B cell (primary cell): ENCODE data around the gene ARHGAP30. TPM values are rescaled to one million over a fixed set of nuclear protein-coding genes. Genes with fewer than 3 reads are reported as not detected.
A peak's percentile ranks its signal among the peaks of the same experiment; 100 is the strongest.

ENCODE experiments used
- ATAC-seq: fragments of 200-7000 bp; cut with Tn5 transposase; one replicate; pipeline ENCODE4 v1.10.0; 2021; ENCODE audit warnings: low read depth, mild to moderate bottlenecking, moderate number of reproducible peaks, moderate library complexity
- CTCF ChIA-PET: fragments of 350-600 bp; sonication (Branson Sonifier 250); formaldehyde crosslinking; loops from one replicate; lab custom pipeline; 2021; ENCODE audit warnings: antibody characterized with exemption, inconsistent platforms; lab: Charles Lee
- POLR2A ChIA-PET: fragments of 350-600 bp; sonication (Branson Sonifier 250); formaldehyde crosslinking; loops from one replicate; lab custom pipeline; 2021; ENCODE audit warnings: antibody characterized with exemption; lab: Charles Lee
- DNase-seq: peaks from one replicate; pipeline ENCODE4 v3.0.0; 2013
- H2AFZ ChIP-seq: 2 replicates; pipeline ENCODE4 v1.6.1; 2012; ENCODE audit warnings: mild to moderate bottlenecking, low read depth, low read length; ENCODE audit not compliant: insufficient read depth, poor library complexity, severe bottlenecking
- H3K27ac ChIP-seq, 2 donors: 1 replicate in 1 of 2; 2 replicates in 1 of 2; pipeline ENCODE4 v1.5.1; 2012 to 2013; ENCODE audit warnings: low read length in 2 of 2, mild to moderate bottlenecking in 2 of 2, moderate library complexity in 1 of 2
- H3K27me3 ChIP-seq, 4 experiments: fragments of 200-600 bp in 1 of 4; sonication (generic) in 1 of 4; replicated peaks in 1 of 4; 1 replicate in 2 of 4; 2 replicates in 2 of 4; pipeline versions ENCODE4 v1.6.1 to v1.7.0; 2013 to 2016; ENCODE audit warnings: low read length in 3 of 4, mild to moderate bottlenecking in 2 of 4, mixed read lengths in 1 of 4, moderate library complexity in 1 of 4; ENCODE audit not compliant: insufficient read depth in 4 of 4, control insufficient read depth in 3 of 4; ENCODE audit errors: control extremely low read depth in 1 of 4
- H3K36me3 ChIP-seq, 2 experiments: replicated peaks in 1 of 2; 1 replicate in 1 of 2; 2 replicates in 1 of 2; pipeline versions ENCODE4 v1.6.1 to v1.7.1; 2013; ENCODE audit warnings: low read length in 1 of 2; ENCODE audit not compliant: insufficient read depth in 2 of 2, control insufficient read depth in 1 of 2; ENCODE audit errors: control extremely low read depth in 1 of 2, extremely low read depth in 1 of 2
- H3K4me1 ChIP-seq, 2 donors: fragments of 200-600 bp in 1 of 2; sonication (generic) in 1 of 2; 1 replicate in 1 of 2; 2 replicates in 1 of 2; pipeline versions ENCODE4 v1.5.1 to v1.6.1; 2013 to 2017; ENCODE audit warnings: low read length in 2 of 2; ENCODE audit not compliant: control insufficient read depth in 2 of 2, insufficient read depth in 2 of 2
- H3K4me2 ChIP-seq: replicated peaks from 2 replicates; pipeline ENCODE3; 2012; ENCODE audit warnings: mild to moderate bottlenecking, low read depth, low read length; ENCODE audit not compliant: poor library complexity, severe bottlenecking
- H3K4me3 ChIP-seq, 5 experiments: fragments of 200-600 bp in 1 of 5; sonication (generic) in 1 of 5; 1 replicate in 3 of 5; 2 replicates in 2 of 5; pipeline versions ENCODE4 v1.5.1 to v1.7.0; 2011 to 2016; ENCODE audit warnings: low read length in 4 of 5, mild to moderate bottlenecking in 4 of 5, low read depth in 2 of 5, control low read depth in 1 of 5, moderate library complexity in 1 of 5; ENCODE audit not compliant: insufficient read depth in 1 of 5; ENCODE audit errors: control extremely low read depth in 1 of 5, extremely low read depth in 1 of 5
- H3K79me2 ChIP-seq: fragments of 200-600 bp; sonication (generic); one replicate; pipeline ENCODE4 v1.6.0; 2016; ENCODE audit warnings: low read length; ENCODE audit not compliant: control insufficient read depth, insufficient read depth
- H3K9ac ChIP-seq: fragments of 200-600 bp; sonication (generic); 2 replicates; pipeline ENCODE4 v1.6.1; 2017; ENCODE audit warnings: mild to moderate bottlenecking, low read length, moderate library complexity
- H3K9me3 ChIP-seq, 3 donors: one replicate each; pipeline versions ENCODE4 v1.6.1 to v1.7.1; 2013; ENCODE audit warnings: low read length in 2 of 3; ENCODE audit not compliant: control insufficient read depth in 2 of 3, insufficient read depth in 1 of 3; ENCODE audit errors: control extremely low read depth in 1 of 3
- H4K20me1 ChIP-seq: 2 replicates; pipeline ENCODE4 v1.6.0; 2012; ENCODE audit warnings: mild to moderate bottlenecking, low read length; ENCODE audit not compliant: insufficient read depth, control insufficient read depth, poor library complexity, severe bottlenecking
- H3K27ac Mint-ChIP-seq: one replicate; pipeline ENCODE4 v1.8.0; 2021; ENCODE audit warnings: mixed read lengths
- H3K27me3 Mint-ChIP-seq: one replicate; pipeline ENCODE4 v1.8.0; 2021; ENCODE audit warnings: mixed read lengths
- H3K4me1 Mint-ChIP-seq: one replicate; pipeline ENCODE4 v1.8.0; 2021; ENCODE audit warnings: mixed read lengths
- H3K4me3 Mint-ChIP-seq: one replicate; pipeline ENCODE4 v1.8.0; 2021; ENCODE audit warnings: mixed read lengths
- H3K9me3 Mint-ChIP-seq: one replicate; pipeline ENCODE4 v1.8.0; 2022; ENCODE audit warnings: mixed read lengths; ENCODE audit not compliant: insufficient read depth
- CTCF ChIP-seq: fragments of 200-600 bp; IDR thresholded peaks from one replicate; pipeline ENCODE4 v1.8.0; 2022; ENCODE audit warnings: antibody characterized with exemption, mild to moderate bottlenecking
- EZH2 ChIP-seq: IDR thresholded peaks from 2 replicates; pipeline ENCODE4 v1.6.1; 2012; ENCODE audit warnings: borderline replicate concordance, low read depth, mild to moderate bottlenecking, moderate library complexity, low read length; ENCODE audit not compliant: insufficient read depth, poor library complexity, severe bottlenecking
- WGBS: methylation state at CpG from one replicate; pipeline ENCODE4 v1.1.5; 2013; ENCODE audit warnings: missing lambda C conversion rate; ENCODE audit not compliant: insufficient coverage; 5-methylcytosine and 5-hydroxymethylcytosine counted together
- intact Hi-C: fragments of 100-400 bp; cut with micrococcal nuclease; formaldehyde crosslinking; loops from one replicate; pipeline ENCODE4 v1.10.0; 2022
- polyA plus RNA-seq: library from polyadenylated mRNA; depleted of rRNA; stranded (reverse); fragments of >200 nt; gene quantifications from 2 replicates; pipeline ENCODE4 v1.2.3, GENCODE V29; 2012
- total RNA-seq, 2 donors: library from RNA; stranded (reverse); fragments of 120-200 nt in 1 of 2; gene quantifications; 1 replicate in 1 of 2; 2 replicates in 1 of 2; pipeline versions ENCODE4 v1.2.3 to v1.2.4, GENCODE V29; 2013 to 2022

ARHGAP30 gene
- total and polyA plus RNA-seq, 2 donors (not counting 1 experiment from before 2014, with no cell fraction given): 122 to 146 TPM

DNA sequence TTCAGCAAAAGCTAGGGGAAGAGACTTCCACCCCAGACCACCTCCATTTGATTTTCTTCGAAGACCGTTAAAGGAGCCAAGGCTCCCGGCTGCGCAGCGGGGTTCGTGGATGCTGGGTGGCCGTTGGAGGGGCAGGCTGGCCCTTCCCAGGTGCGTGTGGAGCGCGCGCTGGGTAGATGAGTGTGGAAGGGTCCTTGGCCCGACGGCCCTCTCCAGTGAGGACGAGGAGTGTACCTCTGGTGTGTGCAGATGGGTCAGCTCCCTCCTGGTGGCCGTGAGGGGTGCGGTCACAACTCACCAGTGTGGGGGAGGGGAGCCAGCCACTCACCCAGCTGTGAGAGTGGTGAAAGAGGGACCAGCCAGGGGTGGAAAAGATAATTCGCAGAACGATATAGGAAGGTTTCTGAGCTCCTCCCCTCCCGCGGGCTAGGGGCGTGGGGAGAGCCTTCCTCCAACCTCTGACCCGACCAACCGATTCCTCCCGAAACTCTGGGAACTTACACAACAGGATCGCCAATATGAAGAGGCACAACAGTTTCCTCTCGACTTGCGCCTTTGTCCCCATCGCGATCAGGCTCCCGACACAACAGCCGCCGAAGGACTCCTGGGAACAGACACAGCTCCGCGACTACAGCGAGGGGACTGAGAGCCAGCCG, 49.1 kb downstream of the ARHGAP30 start, which contains the start of gene F11R:
TSS of gene F11R (minus strand) at position 644 of the 656 bp plus-strand sequence. CDS start at position 565, 79 bp downstream.
- Histone ChIP-seq H3K4me3 (peak within 1 kb of the TSS; percentile 65 to 83 (median 81)), H3K79me2 (peaks cover 5% of the 10 kb centered on the region), H2AFZ (peak within 1 kb of the TSS; percentile 72), H3K27me3 (no peaks in the 10 kb centered on the region), H3K36me3 (peaks cover 0 to 2% of the 10 kb centered on the region in 2 experiments), H3K9me3 (no peaks in the 10 kb centered on the region), H3K9ac (peak within 1 kb of the TSS; percentile 80), H3K27ac (peak within 1 kb of the TSS; percentile 55 to 85), H3K4me1 (peaks cover 22 to 23% of the 10 kb centered on the region in 2 donors), H4K20me1 (no peaks in the 10 kb centered on the region), H3K4me2 (peak within 1 kb of the TSS; percentile 99)
- POLR2A ChIA-PET: interaction anchor here (0.5 to 1.9 kb wide), 9 partner anchors 7 to 145 kb away, joined by 3 to 20 read pairs (median 4); partner anchors contain the start of genes NIT1, PFDN2, PPOX and TSTD1
- ATAC-seq: peak; percentile 41
- no peaks in the 10 kb centered on the region for H3K9me3 Mint-ChIP-seq
- peaks cover 26% of the 10 kb centered on the region for H3K4me1 Mint-ChIP-seq
- CTCF ChIA-PET: interaction anchor here (0.9 to 3.6 kb wide), 13 partner anchors 12 to 127 kb away, joined by 3 to 24 read pairs (median 5); partner anchors contain the start of genes ARHGAP30, ITLN2, KLHDC9 and USF1
- TF ChIP-seq EZH2: no peak
- peak; percentile 12 for TF ChIP-seq CTCF
- H3K27me3 Mint-ChIP-seq: no peaks in the 10 kb centered on the region
- intact Hi-C loops: loop anchor here (1.0 to 5.0 kb wide), 5 partner anchors 7 to 77 kb away; partner anchors contain the start of genes KLHDC9, TSTD1 and USF1
- H3K4me3 Mint-ChIP-seq: peak within 1 kb of the TSS; percentile 96
- DNase-seq: no peak
- under 1% methylated on average over 34 of the region's 36 CpGs for WGBS
- H3K27ac Mint-ChIP-seq: peak within 1 kb of the TSS; percentile 91
